Mesothelial cell of epicardium (in vitro differentiated cells): ENCODE results near the gene LRP5. TPM values are rescaled to one million over a fixed set of nuclear protein-coding genes. Genes with fewer than 3 reads are reported as not detected.

Experiments
- DNase-seq, 2 experiments: peaks; one replicate each; pipeline ENCODE4 v3.0.0; 2021; ENCODE audit warnings: low spot score in 2 of 2; ENCODE audit not compliant: unreplicated experiment in 2 of 2
- H3K27ac Mint-ChIP-seq: 2 replicates; pipeline ENCODE4 v1.8.0; 2021; ENCODE audit warnings: mixed read lengths
- H3K27me3 Mint-ChIP-seq: 2 replicates; pipeline ENCODE4 v1.8.0; 2021; ENCODE audit warnings: low read depth, mixed read lengths
- H3K36me3 Mint-ChIP-seq: 2 replicates; pipeline ENCODE4 v1.8.0; 2021; ENCODE audit warnings: mixed read lengths
- H3K4me1 Mint-ChIP-seq: 2 replicates; pipeline ENCODE4 v1.8.0; 2021; ENCODE audit warnings: mixed read lengths
- H3K4me3 Mint-ChIP-seq: 2 replicates; pipeline ENCODE4 v1.8.0; 2021; ENCODE audit warnings: mild to moderate bottlenecking, moderate library complexity, mixed read lengths
- H3K9me3 Mint-ChIP-seq: 2 replicates; pipeline ENCODE4 v1.8.0; 2021; ENCODE audit warnings: mixed read lengths
- CTCF ChIP-seq: fragments of 200-600 bp; sonication (generic); IDR thresholded peaks from one replicate; pipeline ENCODE4 v1.5.0; 2021; ENCODE audit warnings: antibody characterized with exemption; ENCODE audit not compliant: unreplicated experiment
- total RNA-seq: library from RNA; stranded (reverse); gene quantifications from 3 replicates; pipeline ENCODE4 v1.2.1, GENCODE V29; 2021

The LRP5 gene
- total RNA-seq, 1 donor from 2014 or later = 72.5 TPM

GRCh38 chr11:68271781-68272608 is 40.4 kb upstream of the LRP5 start, which contains the start of gene C11orf24:
C11orf24 (minus strand) TSS chr11:68271973; CDS start chr11:68263767, 8,206 bp downstream.
- Mint-ChIP-seq H3K27ac (peak within 1 kb of the TSS; percentile 99), H3K36me3 (peaks cover 4% of the 10 kb centered on the region), H3K9me3 (no peaks in the 10 kb centered on the region), H3K4me1 (peaks cover 26% of the 10 kb centered on the region), H3K4me3 (peak within 1 kb of the TSS; percentile 99), H3K27me3 (no peaks in the 10 kb centered on the region)
- TF ChIP-seq CTCF = no peak
- peak; percentile 97 for DNase-seq

GRCh38 chr11:68273026-68273738 is 39.2 kb upstream of the LRP5 start:
- no peak for TF ChIP-seq CTCF
- H3K9me3 Mint-ChIP-seq = no peaks in the 10 kb centered on the region
- no peak for DNase-seq
- peak overlapping the region; percentile 99 for H3K4me3 Mint-ChIP-seq
- H3K27me3 Mint-ChIP-seq = no peaks in the 10 kb centered on the region
- no peak overlapping the region for H3K27ac Mint-ChIP-seq
- H3K4me1 Mint-ChIP-seq = peaks cover 26% of the 10 kb centered on the region
- no peaks in the 10 kb centered on the region for H3K36me3 Mint-ChIP-seq

GRCh38 chr11:68274306-68274705 is 38.1 kb upstream of the LRP5 start:
- no peaks in the 10 kb centered on the region for H3K27me3 Mint-ChIP-seq
- no peaks in the 10 kb centered on the region for H3K36me3 Mint-ChIP-seq
- no peak for TF ChIP-seq CTCF
- DNase-seq = no peak
- H3K4me1 Mint-ChIP-seq = peaks cover 23% of the 10 kb centered on the region
- peak overlapping the region; percentile 39 for H3K4me3 Mint-ChIP-seq
- no peak overlapping the region for H3K27ac Mint-ChIP-seq
- H3K9me3 Mint-ChIP-seq = no peaks in the 10 kb centered on the region

GRCh38 chr11:68275721-68276507 is 36.5 kb upstream of the LRP5 start:
- no peak overlapping the region for H3K27ac Mint-ChIP-seq

More at GRCh38 chr11:68275721-68276507, 36.5 kb upstream of the LRP5 start:
- Mint-ChIP-seq H3K27me3 (no peaks in the 10 kb centered on the region), H3K36me3 (no peaks in the 10 kb centered on the region), H3K4me1 (peaks cover 10% of the 10 kb centered on the region), H3K4me3 (no peak overlapping the region), H3K9me3 (no peaks in the 10 kb centered on the region)
- TF ChIP-seq CTCF = no peak
- no peak for DNase-seq
